Spleen (tissue), 7 donors: ENCODE data around the gene MED26.

Experiments
- CTCF ChIP-seq, 11 experiments: fragments of 200-600 bp in 7 of 11; fragments of 450-650 bp in 4 of 11; sonication (generic) in 4 of 11; IDR thresholded peaks in 8 of 11; conservative IDR thresholded peaks in 3 of 11; 1 replicate in 7 of 11; 2 replicates in 4 of 11; pipeline versions ENCODE4 v1.4.0 to v1.8.0; 2016 to 2021; ENCODE audit warnings: antibody characterized with exemption in 11 of 11, inconsistent platforms in 4 of 11, mild to moderate bottlenecking in 1 of 11
- POLR2AphosphoS5 ChIP-seq, 3 donors: sonication (generic); formaldehyde crosslinking; IDR thresholded peaks; one replicate each; pipeline ENCODE4 v1.5.1; 2017; ENCODE audit warnings: antibody characterized with exemption in 3 of 3
- donor health status: DM: no; HTN: no; CAD: no; lungs with moderate emphysema.
- donor health status: DM: no; HTN: no; CAD: no.
- donor health status: DM: no; HTN: no; CAD: no.

DNA sequence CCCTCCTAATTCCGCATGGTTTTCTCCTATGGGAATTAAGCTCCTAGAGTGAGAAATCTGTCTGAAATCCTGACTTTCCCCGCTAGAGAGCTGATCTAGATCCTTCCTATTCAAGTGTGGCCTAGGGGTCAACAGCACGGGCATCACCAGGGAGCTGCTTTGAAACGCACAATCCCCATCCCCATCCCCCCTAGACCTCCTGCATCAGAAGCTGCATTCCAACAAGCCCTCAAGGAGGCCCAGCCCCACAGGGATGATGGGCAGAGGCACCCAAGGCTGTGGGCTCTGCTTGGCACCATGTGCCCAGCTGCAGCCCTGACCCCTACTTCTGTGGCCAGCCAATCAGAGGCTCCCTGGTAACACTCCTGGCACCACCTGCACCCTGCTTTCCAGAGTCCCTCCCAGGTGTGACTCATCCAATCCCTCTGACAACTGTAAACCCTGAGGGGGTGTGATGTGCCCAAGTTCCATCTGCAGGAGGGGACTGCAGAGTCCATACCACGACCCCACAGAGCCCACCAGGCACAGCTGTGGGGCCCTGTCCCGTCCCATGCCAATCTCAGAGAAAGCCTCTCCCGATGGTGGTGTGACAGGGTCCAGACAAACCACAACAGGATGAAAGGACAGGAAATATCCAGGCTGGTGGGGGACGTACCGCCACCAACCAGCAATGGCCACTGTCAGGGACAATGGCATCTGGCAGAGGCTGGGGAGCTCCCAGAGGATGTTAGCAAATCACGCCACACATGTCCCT is 36.0 kb downstream of the MED26 start:
- TF ChIP-seq CTCF (IDR thresholded peaks at IDR 0.05 in 8 of 11, conservative IDR thresholded peaks at IDR 0.05 in 3 of 11) = no peak
- TF ChIP-seq POLR2AphosphoS5 (IDR thresholded peaks at IDR 0.05) = no peak
